NCI-H128 (cell line): ENCODE measurements around the gene MAPK8IP2.
"Not testable (repeated sequence)": the region's sequence is repeated elsewhere in the genome, so short reads cannot be mapped to it uniquely, and the experiment has no call there.

Experiments
- DNase-seq: peaks from one replicate; lab custom pipeline; 2025; ENCODE audit not compliant: unreplicated experiment; lab: John Stamatoyannopoulos, UW

MAPK8IP2 gene

DNA sequence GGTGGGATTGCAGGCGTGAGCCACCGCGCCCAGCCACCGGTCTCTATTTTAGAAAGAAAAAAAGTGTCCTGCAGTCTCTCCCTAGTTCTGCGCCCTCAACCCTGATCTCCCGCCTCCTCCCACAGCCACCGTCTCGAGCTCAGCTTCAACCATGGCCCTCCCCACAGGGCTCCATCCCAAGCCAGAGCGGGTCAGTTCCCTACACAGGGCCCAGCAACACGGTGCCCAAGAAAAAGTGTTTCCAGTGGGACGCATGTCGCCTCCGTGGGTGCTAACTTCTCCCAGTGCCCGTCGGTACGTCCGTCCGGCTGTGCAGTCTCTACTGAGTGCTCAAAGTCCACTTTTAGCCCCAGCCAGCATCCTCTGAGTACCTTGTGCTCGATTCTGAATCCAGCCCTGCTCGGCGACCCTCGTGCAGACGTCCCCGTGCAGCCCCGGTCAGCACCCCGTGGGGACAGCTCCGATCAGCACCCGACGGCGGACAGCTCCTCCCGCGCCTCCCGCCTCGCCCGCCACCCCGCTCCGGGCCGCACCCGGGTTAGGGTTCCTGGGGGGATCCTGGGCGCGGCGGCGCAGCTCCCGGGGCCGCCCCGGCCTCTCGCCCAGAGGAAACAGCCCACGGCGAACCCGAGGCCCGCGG, 657 bp upstream of the MAPK8IP2 start:
- no peak for DNase-seq

DNA sequence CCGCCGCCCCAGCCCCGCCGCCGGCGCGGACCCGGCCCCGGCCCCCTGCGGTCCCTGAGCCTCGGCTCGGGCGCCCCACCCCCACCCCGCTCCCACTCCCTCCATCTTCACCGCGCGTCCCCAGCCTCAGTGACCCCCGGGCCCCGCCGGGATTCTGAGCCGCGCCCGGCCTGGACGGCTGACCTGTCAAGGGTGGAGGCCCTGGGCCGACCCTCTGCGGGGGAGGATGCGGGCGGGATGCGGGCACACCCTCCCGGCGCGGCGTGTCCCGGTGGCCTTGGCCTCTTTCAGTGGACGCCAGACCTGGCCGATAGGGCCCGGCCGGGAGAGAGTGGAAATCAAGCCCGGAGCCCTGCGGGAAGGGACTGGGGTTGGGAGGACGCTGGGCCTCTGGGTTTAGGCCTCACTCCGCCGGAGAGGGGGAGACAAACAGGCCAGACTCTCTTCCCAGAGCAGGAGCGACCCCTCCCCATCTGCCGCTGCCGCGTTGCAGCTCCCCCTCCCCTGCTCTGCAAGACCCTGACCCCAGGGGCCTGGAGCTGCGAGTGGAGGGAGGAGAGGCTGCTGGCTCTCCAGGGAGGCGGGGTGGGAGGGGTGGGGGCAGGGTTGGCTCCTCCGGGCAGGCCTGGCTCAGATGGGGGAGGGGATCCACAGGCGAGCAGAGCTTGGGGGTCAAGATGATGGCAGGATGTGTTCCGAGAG, 525 bp downstream of the MAPK8IP2 start:
- DNase-seq, result no peak

DNA sequence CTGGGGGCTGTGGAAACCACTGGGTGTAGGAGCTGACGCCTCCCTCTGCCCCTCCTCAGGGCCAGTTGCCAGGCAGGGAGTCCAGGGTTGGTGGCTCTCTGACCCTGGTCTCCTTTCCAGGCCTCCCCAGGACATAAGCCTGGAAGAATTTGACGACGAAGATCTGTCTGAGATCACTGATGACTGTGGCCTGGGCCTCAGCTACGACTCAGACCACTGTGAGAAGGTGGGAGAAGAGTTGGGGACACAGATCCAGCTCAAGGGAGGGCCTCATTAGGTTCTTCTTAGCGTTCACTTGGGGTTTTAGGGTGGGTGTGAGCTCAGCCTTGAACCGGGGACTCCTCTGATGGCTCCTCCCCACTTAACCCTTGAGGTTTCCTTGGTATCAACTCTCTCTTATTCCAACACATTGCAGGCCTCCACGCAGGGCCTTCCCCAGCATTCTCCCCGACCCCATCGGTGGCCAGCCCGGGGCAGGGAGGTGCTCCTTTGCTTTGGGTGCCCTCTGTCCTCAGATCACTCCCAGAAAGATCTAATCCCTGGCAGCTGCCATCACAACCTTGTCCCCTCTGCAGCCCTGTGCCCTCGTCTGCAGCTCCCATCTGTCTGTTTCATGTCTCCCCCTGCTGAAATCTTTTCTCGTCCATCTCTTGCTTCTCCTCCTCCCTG, 1.2 kb downstream of the MAPK8IP2 start:
- DNase-seq, result no peak

DNA sequence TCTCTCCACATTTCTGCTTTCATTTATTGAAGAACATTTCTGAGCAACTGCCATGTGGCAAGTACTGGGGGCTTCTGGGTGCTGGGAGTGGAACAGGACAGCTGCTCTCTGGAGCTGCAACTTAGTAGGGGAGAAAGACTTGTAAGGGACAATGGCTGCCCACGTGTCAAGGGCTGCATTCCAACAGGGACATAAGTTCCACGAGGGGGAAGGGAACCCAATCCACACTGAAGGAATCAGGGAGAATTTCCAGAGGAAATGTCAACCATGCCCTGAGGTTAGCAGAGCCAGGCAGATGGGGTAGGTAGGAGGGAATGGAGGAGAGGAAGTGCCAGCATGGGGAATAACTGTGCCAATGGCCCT, 1.7 kb downstream of the MAPK8IP2 start:
- no peak for DNase-seq

DNA sequence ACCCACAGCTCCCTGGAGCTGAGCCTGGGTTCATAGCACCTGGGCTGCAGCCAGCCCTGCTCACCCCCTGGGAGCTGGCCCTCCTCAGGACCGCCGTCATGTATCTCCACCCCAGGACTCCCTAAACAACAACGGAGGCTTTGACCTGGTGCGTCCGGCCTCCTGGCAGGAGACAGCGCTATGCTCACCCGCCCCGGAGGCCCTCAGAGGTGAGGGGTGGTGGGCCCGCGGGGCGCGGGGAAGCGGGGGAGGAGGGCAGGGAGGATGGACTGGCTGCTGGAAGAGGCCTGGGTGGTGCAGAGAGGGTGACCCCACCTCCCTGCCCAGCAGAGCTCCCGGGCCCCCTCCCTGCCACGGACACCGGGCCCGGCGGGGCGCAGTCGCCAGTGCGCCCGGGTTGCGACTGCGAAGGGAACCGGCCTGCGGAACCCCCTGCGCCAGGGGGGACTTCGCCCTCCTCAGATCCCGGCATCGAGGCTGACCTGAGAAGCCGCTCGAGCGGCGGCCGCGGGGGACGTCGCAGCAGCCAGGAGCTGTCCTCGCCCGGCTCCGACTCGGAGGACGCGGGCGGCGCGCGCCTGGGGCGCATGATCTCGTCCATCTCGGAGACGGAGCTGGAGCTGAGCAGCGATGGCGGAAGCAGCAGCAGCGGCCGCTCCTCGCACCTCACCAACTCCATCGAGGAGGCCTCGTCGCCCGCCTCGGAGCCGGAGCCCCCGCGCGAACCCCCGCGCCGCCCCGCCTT, 3.1 kb downstream of the MAPK8IP2 start:
- no peak for DNase-seq

DNA sequence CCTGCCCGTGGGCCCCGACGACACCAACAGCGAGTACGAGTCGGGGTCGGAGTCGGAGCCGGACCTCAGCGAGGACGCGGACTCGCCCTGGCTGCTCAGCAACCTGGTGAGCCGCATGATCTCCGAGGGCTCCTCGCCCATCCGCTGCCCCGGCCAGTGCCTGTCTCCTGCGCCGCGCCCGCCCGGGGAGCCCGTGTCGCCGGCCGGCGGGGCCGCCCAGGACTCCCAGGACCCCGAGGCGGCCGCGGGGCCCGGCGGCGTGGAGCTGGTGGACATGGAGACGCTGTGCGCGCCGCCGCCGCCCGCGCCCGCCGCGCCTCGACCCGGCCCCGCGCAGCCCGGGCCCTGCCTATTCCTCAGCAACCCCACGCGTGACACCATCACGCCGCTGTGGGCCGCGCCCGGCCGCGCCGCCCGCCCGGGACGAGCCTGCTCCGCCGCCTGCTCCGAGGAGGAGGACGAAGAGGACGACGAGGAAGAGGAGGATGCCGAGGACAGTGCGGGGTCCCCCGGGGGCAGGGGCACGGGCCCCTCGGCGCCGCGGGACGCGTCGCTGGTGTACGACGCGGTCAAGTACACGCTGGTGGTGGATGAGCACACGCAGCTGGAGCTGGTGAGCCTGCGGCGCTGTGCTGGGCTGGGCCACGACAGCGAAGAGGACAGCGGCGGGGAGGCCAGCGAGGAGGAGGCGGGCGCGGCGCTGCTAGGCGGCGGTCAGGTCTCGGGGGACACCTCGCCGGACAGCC, 3.8 kb downstream of the MAPK8IP2 start:
- DNase-seq, result no peak

DNA sequence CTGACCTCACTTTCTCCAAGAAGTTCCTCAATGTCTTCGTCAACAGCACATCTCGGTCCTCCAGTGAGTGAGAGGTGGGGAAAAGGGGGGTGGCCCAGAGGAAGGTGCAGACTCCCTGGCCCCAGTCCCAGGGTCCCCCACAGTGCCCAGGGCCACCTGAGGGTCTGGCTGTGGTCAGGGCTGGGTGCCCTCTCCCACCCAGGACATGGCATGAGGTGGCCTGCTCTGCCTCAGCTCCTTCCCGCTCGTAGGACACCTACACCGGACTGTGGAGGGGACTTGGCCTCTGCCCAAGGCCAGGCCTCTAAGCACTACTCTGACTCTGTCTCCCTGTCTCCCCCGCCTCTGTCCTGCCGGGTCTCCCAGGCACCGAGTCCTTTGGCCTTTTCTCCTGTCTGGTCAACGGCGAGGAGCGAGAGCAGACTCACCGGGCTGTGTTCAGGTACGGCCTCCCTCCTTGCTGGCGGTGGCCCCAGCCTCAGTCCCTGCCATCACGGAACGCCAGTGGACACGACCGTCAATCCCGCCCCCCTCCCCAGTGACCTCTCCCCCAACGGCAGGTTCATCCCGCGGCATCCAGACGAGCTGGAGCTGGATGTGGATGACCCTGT, 4.5 kb downstream of the MAPK8IP2 start:
- DNase-seq, result no peak

DNA sequence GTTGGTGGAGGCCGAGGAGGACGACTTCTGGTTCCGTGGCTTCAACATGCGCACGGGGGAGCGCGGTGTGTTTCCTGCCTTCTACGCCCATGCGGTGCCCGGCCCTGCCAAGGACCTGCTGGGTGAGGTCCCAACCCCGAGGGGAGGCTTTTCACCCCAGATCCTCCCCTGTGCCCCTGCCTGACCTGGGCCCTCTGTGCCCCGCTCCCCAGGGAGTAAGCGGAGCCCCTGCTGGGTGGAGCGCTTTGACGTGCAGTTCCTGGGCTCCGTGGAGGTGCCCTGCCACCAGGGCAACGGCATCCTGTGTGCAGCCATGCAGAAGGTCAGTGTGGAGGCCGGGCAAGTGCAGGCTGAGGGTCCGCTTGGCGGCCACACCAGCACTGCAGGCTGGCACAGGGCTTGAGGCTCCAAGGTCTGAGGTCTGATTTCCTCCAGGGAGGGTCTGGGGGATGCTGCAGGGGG, 5.1 kb downstream of the MAPK8IP2 start:
- DNase-seq, result no peak

DNA sequence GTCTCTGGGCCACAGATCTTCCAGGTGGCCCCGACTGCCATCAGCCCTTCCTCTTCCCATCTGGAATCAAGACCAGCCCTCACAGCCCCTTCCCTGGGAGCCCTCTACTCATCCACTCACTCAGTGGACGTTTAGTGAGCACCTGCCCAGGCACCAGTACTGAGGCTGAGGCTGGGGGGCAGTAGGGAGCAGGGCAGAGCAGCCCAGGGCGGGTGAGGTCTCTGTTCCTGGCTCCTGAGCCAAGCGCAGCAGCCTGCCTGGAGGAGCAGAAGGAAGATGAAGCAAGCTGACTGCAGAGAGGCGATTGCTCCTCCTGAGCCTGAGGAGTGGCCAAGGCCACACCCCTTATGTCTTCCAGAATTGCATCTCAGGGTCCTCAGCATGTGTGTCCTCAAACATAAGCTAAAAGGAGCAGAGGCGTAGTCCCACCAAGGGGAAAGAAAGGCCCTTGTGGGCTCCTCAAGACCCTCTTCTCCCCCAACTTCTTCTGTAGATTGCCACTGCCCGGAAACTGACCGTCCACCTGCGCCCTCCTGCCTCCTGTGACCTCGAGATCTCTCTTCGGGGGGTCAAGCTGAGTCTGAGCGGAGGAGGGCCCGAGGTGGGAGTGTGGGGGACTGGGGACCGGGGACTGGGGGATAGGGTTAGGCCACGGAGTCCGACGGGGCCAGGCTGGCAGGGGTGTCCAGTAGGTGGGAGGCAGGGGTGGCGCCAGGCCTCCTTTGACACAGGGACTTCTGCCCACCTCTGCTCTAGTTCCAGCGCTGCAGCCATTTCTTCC, 5.8 kb downstream of the MAPK8IP2 start:
- no peak for DNase-seq

DNA sequence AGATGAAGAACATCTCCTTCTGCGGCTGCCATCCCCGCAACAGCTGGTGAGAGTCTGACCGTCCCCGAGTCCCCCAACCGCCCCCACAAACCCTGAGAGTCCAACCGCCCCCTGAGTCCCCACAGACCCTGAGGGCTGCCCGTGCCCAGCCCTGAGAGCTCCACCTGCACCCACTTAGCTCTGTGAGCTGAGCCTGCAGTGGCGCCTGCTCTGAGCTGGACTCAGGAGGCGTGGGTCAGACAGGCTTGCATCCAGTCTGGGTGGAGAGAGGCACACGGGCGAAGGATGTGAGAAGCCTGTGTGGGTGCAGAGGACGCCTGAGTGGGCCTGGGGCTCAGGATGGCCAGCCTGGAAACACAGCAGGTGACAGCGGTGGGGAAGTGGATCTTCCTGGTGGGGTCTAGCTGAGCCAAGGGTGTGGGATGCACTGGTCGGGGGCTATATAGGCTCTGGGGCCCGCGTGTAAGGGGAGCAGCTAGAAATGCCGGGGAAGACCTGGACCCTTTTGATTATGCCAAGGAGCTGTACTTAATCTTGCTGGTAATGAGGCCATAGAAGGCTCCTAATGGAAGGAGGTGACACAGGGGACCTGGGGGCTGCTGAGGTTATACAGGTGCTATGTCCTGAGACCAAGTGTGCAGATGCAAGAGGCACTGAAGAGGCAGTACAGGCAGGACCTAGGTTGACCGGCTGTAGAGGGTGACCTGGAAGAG, 6.5 kb downstream of the MAPK8IP2 start:
- no peak for DNase-seq

DNA sequence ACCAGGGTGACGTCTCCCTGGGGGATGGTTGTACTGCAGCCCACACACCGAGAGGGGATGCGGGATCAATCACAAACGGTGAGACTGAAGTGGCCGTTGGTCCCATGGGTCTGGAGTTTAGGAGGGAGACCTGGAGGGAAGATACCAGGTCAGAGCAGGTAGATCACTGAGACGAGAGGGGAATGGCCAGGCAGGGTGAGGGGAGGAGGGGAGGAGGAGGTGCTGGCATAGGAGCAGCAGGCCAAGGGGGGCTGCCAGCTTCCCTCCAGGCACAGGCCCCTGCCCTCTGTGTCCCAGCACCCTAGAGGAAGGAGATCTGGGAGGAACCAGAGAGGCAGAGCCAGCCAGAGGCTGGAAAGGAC, 7.0 kb downstream of the MAPK8IP2 start:
- no peak for DNase-seq

DNA sequence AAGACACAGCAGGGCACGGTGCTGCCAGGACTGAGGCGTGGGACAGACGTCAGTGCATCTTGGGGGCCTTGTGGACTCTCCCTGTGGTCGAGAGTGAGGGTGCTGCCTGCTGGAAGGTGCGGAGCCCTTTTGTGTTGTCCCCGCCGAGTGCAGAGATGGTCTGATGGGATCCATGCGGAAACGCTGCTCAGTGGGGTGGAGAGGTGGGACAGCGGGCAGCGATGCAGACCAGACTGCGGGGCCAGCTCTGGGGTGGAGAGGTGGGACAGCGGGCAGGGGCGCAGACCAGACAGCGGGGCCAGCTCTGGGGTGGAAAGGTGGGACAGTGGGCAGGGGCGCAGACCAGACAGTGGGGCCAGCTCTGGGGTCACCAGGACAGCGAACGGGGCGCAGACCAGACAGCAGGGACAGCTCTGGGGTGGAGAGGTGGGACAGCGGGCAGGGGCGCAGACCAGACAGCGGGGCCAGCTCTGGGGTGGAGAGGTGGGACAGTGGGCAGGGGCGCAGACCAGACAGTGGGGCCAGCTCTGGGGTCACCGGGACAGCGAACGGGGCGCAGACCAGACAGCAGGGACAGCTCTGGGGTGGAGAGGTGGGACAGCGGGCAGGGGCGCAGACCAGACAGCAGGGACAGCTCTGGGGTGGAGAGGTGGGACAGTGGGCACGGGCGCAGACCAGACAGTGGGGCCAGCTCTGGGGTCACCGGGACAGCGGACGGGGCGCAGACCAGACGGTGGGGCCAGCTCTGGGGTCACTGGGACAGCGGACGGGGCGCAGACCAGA, 7.7 kb downstream of the MAPK8IP2 start:
- DNase-seq, result not testable (repeated sequence)

DNA sequence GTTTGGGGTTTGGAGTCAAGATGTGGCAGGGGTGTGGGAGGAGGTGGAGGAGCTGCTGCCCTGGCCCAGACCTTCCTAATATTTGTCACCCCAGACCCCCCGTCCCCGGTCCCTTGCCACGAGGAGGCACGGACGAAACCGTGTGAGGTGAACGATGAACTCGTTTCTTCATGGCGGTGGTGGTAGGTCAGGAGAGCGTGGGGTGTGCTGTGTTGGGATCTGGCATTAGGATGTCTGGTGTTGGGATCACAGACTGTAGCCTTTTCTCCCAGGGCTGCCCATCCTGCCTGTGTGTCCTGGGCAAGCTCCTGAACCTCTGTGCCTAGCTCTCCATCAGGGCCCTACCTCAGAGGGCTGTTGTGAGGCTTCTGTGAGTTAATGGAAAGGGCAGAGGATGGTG, 8.4 kb downstream of the MAPK8IP2 start:
- no peak for DNase-seq

DNA sequence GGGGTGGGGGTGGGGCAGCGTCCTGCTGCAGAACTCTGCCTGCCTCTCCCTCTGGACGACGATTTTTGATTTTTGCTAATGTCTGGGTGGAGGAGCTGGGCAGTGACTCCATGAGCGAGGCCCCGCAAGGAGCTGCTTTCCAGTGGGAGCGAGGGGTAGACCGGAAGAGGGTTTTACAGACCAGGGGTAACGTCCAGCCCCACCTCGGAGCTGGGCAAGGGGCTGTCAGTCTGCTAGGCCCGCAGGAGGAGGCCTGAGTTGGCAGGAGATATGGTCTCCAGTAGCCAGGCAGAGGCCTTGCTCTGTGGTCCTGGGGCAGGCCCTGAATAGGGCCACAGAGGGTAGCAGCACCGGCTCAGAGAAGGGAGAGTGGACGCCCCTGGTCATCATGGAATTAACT, 9.0 kb downstream of the MAPK8IP2 start:
- DNase-seq, result no peak

DNA sequence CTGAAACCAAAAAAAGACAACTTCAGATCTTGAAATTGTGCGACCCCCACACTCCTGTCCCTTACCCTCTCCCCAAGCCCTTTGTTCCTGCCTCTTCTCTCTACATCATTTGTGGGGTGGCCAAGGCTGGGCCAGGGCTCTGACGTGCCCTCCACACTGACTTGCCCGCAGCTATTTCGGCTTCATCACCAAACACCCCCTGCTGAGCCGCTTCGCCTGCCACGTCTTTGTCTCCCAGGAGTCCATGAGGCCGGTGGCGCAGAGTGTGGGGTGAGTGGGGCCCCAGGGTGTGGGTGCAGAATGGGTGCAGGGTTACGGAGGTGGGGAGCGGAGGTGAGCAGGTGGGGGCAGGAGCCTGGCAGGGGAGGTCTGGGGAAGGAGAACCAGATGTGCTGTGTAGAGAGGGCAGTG, 9.5 kb downstream of the MAPK8IP2 start:
- DNase-seq, result no peak

DNA sequence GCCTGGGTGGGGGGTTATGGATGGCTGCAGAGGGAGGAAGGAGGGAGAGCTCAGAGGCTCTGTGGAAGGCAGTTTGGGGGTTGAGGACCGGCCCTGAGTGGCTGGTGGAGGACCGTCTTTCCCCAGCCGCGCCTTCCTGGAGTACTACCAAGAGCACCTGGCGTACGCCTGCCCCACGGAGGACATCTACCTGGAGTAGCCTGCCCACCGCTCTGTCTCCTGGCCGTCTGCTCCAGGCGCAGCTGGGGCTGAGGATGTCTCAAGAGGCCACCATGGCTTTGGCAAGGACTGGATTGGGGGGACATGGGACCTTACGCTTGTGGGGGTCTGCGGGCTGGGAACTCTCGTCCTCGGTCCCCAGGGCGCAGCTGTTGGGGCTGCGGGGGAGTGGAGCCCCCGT, 10.0 kb downstream of the MAPK8IP2 start:
- no peak for DNase-seq

DNA sequence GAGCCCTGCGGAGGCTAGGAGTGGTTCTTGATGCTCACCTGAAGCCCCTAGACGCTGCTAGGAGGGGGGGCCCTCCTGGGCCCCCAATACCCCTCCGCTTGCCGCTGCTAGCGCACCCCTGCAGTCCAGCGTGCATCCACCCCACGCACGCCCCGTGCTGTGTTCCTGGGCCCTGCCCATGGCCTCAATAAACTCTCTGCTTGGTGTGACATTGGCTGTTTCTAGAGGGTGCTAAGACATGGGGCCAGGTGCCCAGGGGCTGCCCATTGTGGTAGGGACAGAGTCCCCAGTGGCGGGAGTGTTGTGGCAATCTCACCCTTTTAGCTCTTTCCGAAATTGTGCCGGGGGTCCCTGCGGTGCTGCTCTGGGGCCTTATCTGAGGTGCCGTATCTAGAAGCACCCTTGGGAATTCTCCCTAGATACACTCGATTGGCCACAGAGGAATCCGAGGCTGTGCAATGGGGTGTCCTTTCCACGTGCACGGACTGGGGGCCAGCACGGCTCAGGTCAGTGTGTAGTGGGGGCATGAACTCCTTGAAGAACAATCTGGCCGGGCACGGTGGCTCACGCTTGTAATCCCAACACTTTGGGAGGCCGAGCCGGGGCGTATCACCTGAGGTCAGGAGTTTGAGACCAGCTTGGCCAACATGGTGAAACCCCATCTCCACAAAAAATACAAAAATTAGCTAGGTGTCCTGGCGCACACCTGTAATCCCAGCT, 10.9 kb downstream of the MAPK8IP2 start:
- DNase-seq, result no peak

DNA sequence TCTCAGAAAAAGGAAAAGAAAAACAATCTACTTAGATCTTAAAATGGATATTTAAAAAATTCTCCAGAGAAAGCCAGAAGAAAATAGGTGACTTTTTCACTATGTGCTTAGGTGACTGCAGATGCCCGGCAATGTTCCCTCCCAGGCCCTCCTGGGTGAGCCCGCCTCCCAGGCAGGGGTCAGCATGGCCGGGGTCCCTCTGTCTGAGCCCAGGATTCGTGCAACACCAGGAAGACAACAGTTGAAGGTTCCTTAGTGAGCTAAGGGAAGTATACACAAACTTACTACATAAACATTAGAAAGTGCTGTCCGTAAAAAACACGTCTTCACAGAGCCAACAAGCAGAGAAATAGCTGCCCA, 11.6 kb downstream of the MAPK8IP2 start:
- no peak for DNase-seq
